Hepatocyte (in vitro differentiated cells): ENCODE data around the gene ALOX5. TPM values are rescaled to one million over a fixed set of nuclear protein-coding genes. Genes with fewer than 3 reads are reported as not detected.

Experiments
- DNase-seq: peaks from one replicate; pipeline ENCODE4 v3.0.0-alpha.2; 2016; ENCODE audit warnings: low spot score
- H2AFZ ChIP-seq: fragments of 200-600 bp; sonication (generic); 2 replicates; pipeline ENCODE4 v1.6.0; 2016; ENCODE audit warnings: antibody characterized with exemption, mild to moderate bottlenecking
- H3K27ac ChIP-seq: fragments of 200-600 bp; sonication (generic); 2 replicates; pipeline ENCODE4 v1.5.1; 2016; ENCODE audit warnings: mild to moderate bottlenecking
- H3K27me3 ChIP-seq: fragments of 200-600 bp; sonication (generic); 2 replicates; pipeline ENCODE4 v1.6.1; 2016
- H3K36me3 ChIP-seq: fragments of 200-600 bp; sonication (generic); replicated peaks from 2 replicates; pipeline ENCODE4 v1.5.1; 2016; ENCODE audit warnings: low read depth; ENCODE audit not compliant: insufficient read depth
- H3K4me1 ChIP-seq: fragments of 200-600 bp; sonication (generic); 2 replicates; pipeline ENCODE4 v1.5.1; 2016; ENCODE audit warnings: mild to moderate bottlenecking, moderate library complexity; ENCODE audit not compliant: insufficient read depth
- H3K4me2 ChIP-seq: fragments of 200-600 bp; sonication (generic); 2 replicates; pipeline ENCODE4 v1.6.0; 2016
- H3K4me3 ChIP-seq: fragments of 200-600 bp; sonication (generic); 2 replicates; pipeline ENCODE4 v1.5.1; 2016; ENCODE audit warnings: mild to moderate bottlenecking
- H3K79me2 ChIP-seq: fragments of 200-600 bp; sonication (generic); 2 replicates; pipeline ENCODE4 v1.6.0; 2017; ENCODE audit warnings: mild to moderate bottlenecking
- H3K9me2 ChIP-seq: fragments of 200-600 bp; sonication (generic); replicated peaks from 2 replicates; pipeline ENCODE4 v1.6.0; 2017; ENCODE audit warnings: mild to moderate bottlenecking; ENCODE audit not compliant: insufficient read depth
- H3K9me3 ChIP-seq: fragments of 200-600 bp; sonication (generic); 2 replicates; pipeline ENCODE4 v1.5.1; 2016; ENCODE audit warnings: low read depth, mild to moderate bottlenecking
- H4K20me1 ChIP-seq: fragments of 200-600 bp; sonication (generic); 2 replicates; pipeline ENCODE4 v1.6.0; 2016; ENCODE audit warnings: mild to moderate bottlenecking; ENCODE audit not compliant: insufficient read depth, poor library complexity, severe bottlenecking
- CTCF ChIP-seq: fragments of 200-600 bp; sonication (generic); IDR thresholded peaks from 2 replicates; pipeline ENCODE4 v1.5.1; 2016; ENCODE audit warnings: antibody characterized with exemption, mild to moderate bottlenecking; ENCODE audit not compliant: poor library complexity
- EZH2 ChIP-seq: fragments of 200-600 bp; sonication (generic); IDR thresholded peaks from 2 replicates; pipeline ENCODE4 v1.6.1; 2016; ENCODE audit warnings: antibody characterized with exemption, mild to moderate bottlenecking, borderline replicate concordance
- EZH2phosphoT487 ChIP-seq: fragments of 200-600 bp; sonication (generic); IDR thresholded peaks from one replicate; pipeline ENCODE4 v1.6.1; 2018; ENCODE audit warnings: antibody characterized with exemption, mild to moderate bottlenecking, low read depth, moderate library complexity; ENCODE audit not compliant: unreplicated experiment, severe bottlenecking
- WGBS: methylation state at CpG from one replicate; pipeline ENCODE4 v1.1.6; 2016; ENCODE audit warnings: low lambda C conversion rate; ENCODE audit errors: missing lambda C conversion rate; 5-methylcytosine and 5-hydroxymethylcytosine counted together
- polyA plus RNA-seq: library from polyadenylated mRNA; unstranded; fragments of >200 nt; fragmentation: Nextera tagmentation; extraction: Ambion mirVana; gene quantifications from 2 replicates; pipeline ENCODE4 v1.2.1, GENCODE V29; 2016
- total RNA-seq: library from RNA; depleted of rRNA; stranded (reverse); fragments of >200 nt; gene quantifications from 2 replicates; pipeline ENCODE4 v1.2.3, GENCODE V29; 2014

ALOX5 gene
- total and polyA plus RNA-seq, 2 experiments from 2014 or later, result 3.5 to 4.4 TPM

DNA sequence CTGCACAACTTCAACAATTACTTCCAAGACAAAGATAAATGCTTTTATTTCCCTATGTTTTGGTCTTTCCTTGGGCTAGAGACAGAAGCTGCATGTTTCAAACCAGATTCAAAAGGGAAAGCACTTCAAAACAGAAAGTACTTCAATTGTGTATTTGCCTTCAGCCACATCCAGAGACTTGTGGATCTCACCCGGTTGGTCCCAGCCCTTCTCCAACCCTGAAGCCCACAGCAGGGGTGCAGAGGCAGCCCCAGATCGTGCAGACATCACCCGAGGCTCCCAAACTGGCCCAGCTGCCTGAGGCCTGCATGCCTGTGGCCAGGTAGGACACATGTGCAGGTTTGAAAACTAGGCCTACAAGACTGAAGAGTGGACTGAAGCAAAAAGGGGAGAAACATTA lies 80.8 kb downstream of the ALOX5 start:
- Histone ChIP-seq H3K9me2 (no peaks in the 10 kb centered on the region), H3K27ac (no peak overlapping the region), H3K4me3 (no peak overlapping the region), H2AFZ (no peak overlapping the region), H3K4me1 (no peaks in the 10 kb centered on the region), H3K36me3 (no peaks in the 10 kb centered on the region), H3K79me2 (no peaks in the 10 kb centered on the region), H4K20me1 (no peaks in the 10 kb centered on the region), H3K27me3 (no peaks in the 10 kb centered on the region), H3K9me3 (no peaks in the 10 kb centered on the region), H3K4me2 (no peak overlapping the region)
- no peak for DNase-seq
- WGBS, result 63% methylated on average over 3 of the region's 3 CpGs
- TF ChIP-seq EZH2 (no peak), CTCF (no peak), EZH2phosphoT487 (no peak)

DNA sequence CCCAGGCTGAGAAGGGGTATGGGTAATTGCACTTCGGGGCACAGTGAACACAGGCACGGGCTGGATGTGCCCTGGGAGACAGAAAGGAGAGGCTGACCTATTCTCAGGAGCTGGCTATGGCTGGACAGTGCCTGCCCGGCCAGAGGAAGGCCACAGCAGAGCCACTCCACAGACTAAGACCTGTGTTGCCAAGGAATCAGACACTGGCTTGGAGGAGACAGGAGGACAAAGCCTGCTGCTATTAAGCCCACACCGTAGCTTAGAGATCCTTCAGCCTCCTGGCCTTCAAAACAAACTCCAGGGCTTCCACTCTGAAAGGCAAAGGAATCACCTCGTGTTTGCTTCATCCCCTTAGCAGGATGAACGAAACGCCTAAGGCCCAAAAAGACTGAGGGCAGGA lies 82.2 kb downstream of the ALOX5 start:
- TF ChIP-seq EZH2phosphoT487, result no peak
- TF ChIP-seq EZH2, result no peak
- TF ChIP-seq CTCF, result no peak

GRCh38 chr10:45456822-45457221 lies 82.8 kb downstream of the ALOX5 start:
- no peak overlapping the region for H2AFZ ChIP-seq
- no peaks in the 10 kb centered on the region for H3K9me3 ChIP-seq
- H3K9me2 ChIP-seq, result no peaks in the 10 kb centered on the region
- H3K36me3 ChIP-seq, result no peaks in the 10 kb centered on the region
- H3K27me3 ChIP-seq, result no peaks in the 10 kb centered on the region
- H4K20me1 ChIP-seq, result no peaks in the 10 kb centered on the region
- H3K4me2 ChIP-seq, result no peak overlapping the region
- H3K4me1 ChIP-seq, result no peaks in the 10 kb centered on the region
- 97% methylated on average over 7 of the region's 7 CpGs for WGBS
- TF ChIP-seq EZH2 (no peak), CTCF (no peak), EZH2phosphoT487 (no peak)
- no peak overlapping the region for H3K4me3 ChIP-seq
- no peaks in the 10 kb centered on the region for H3K79me2 ChIP-seq
- DNase-seq, result no peak
- no peak overlapping the region for H3K27ac ChIP-seq

More for the DNA sequence above, 82.2 kb downstream of the ALOX5 start:
- H3K79me2 ChIP-seq, result no peaks in the 10 kb centered on the region
- no peaks in the 10 kb centered on the region for H4K20me1 ChIP-seq
- no peaks in the 10 kb centered on the region for H3K36me3 ChIP-seq
- no peaks in the 10 kb centered on the region for H3K9me2 ChIP-seq
- no peak for DNase-seq
- H3K27me3 ChIP-seq, result no peaks in the 10 kb centered on the region
- H3K4me1 ChIP-seq, result no peaks in the 10 kb centered on the region
- 88% methylated on average over 7 of the region's 7 CpGs for WGBS
- no peaks in the 10 kb centered on the region for H3K9me3 ChIP-seq
- no peak overlapping the region for H3K4me2 ChIP-seq
- H3K27ac ChIP-seq, result no peak overlapping the region
- H2AFZ ChIP-seq, result no peak overlapping the region
- H3K4me3 ChIP-seq, result no peak overlapping the region

DNA sequence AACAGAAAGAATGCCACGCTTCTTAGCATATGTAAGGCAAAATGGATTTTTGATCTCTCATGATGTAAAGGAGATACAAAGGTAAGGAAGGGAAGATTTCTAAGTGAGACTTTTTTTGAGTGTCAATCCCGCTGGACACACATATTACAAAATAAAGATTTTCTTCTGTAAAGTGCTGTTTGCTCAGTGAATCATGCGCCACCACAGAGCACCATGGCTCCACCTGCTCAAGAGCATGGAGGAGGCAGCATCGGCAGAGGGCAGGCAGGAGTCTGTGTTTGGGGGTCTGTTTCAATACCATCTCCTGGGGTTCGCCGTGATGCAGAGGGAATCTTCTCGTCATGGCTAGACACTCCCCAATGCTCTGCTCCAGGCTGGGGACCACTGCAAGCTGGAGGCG lies 83.5 kb downstream of the ALOX5 start:
- no peaks in the 10 kb centered on the region for H3K27me3 ChIP-seq
- H4K20me1 ChIP-seq, result no peaks in the 10 kb centered on the region
- no peak for DNase-seq
- no peaks in the 10 kb centered on the region for H3K4me1 ChIP-seq
- TF ChIP-seq CTCF, result no peak
- TF ChIP-seq EZH2phosphoT487, result no peak
- no peak for TF ChIP-seq EZH2
- no peaks in the 10 kb centered on the region for H3K9me2 ChIP-seq
- H3K36me3 ChIP-seq, result no peaks in the 10 kb centered on the region
- WGBS, result 95% methylated on average over 8 of the region's 8 CpGs
- no peak overlapping the region for H3K27ac ChIP-seq
- H3K4me3 ChIP-seq, result no peak overlapping the region
- no peak overlapping the region for H2AFZ ChIP-seq
- no peak overlapping the region for H3K4me2 ChIP-seq
- H3K9me3 ChIP-seq, result no peaks in the 10 kb centered on the region
- no peaks in the 10 kb centered on the region for H3K79me2 ChIP-seq
